ENCODE data around the gene MRPL34. TPM values are rescaled to one million over a fixed set of nuclear protein-coding genes. Genes with fewer than 3 reads are reported as not detected.

The MRPL34 gene
- total and polyA plus RNA-seq, 9 of the 15 experiments (the other 6 are each of a cell fraction or from before 2014, with no cell fraction given): 11.5 to 256 (median 72.5) TPM

DNA sequence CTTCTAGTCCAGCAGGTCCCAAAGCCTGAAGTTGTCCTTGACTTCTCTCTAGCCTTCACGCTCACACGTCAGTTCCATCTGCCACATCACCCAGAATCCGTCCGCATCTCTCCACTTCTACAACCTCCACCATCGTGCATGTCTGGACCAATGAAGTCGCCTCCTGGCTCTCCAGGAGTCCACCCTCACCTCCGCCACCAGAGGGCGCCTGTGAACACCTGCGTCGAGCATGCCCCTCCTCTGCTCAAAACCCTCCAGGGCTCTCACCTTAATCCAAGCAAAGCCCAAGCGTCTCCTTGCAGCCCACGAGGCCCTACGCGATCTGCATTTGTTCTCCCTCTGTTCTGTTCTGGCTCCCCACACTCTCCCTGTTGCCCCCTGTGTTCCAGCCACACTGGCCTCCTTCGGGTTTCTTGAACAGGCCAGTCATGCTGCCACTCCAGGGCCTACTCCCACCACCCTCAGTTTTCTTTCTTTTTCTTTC, 44.8 kb upstream of the MRPL34 start (continued):
- TF ChIP-seq GTF2F1 (IDR thresholded peaks at IDR 0.05; ENCODE audit: low read depth, low read length) (peak; percentile 64; the same call in 1 of the 2 replicates), ZNF318 (IDR thresholded peaks at IDR 0.05; ENCODE audit: borderline replicate concordance in 1 of 2, low read depth in 1 of 2) (no peak), ZKSCAN1 (IDR thresholded peaks at IDR 0.05; ENCODE audit: low read depth, low read length) (no peak), ZNF165 (CRISPR knock-in tag; IDR thresholded peaks at IDR 0.05; ENCODE audit: borderline replicate concordance) (no peak), HEY1 (CRISPR knock-in tag; IDR thresholded peaks at IDR 0.05; ENCODE audit: borderline replicate concordance) (no peak), MAFG (tag; conservative IDR thresholded peaks at IDR 0.05) (no peak), DNMT1 (IDR thresholded peaks at IDR 0.05) (no peak), ZNF282 (CRISPR knock-in tag; IDR thresholded peaks at IDR 0.05) (no peak)
- TF ChIP-seq, protein P1, sequence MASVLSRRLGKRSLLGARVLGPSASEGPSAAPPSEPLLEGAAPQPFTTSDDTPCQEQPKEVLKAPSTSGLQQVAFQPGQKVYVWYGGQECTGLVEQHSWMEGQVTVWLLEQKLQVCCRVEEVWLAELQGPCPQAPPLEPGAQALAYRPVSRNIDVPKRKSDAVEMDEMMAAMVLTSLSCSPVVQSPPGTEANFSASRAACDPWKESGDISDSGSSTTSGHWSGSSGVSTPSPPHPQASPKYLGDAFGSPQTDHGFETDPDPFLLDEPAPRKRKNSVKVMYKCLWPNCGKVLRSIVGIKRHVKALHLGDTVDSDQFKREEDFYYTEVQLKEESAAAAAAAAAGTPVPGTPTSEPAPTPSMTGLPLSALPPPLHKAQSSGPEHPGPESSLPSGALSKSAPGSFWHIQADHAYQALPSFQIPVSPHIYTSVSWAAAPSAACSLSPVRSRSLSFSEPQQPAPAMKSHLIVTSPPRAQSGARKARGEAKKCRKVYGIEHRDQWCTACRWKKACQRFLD (CRISPR knock-in tag; IDR thresholded peaks at IDR 0.05): no peak
- TF ChIP-seq, protein P2, sequence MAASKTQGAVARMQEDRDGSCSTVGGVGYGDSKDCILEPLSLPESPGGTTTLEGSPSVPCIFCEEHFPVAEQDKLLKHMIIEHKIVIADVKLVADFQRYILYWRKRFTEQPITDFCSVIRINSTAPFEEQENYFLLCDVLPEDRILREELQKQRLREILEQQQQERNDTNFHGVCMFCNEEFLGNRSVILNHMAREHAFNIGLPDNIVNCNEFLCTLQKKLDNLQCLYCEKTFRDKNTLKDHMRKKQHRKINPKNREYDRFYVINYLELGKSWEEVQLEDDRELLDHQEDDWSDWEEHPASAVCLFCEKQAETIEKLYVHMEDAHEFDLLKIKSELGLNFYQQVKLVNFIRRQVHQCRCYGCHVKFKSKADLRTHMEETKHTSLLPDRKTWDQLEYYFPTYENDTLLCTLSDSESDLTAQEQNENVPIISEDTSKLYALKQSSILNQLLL (CRISPR knock-in tag; IDR thresholded peaks at IDR 0.05; ENCODE audit: borderline replicate concordance): no peak
- TF ChIP-seq, protein P3, sequence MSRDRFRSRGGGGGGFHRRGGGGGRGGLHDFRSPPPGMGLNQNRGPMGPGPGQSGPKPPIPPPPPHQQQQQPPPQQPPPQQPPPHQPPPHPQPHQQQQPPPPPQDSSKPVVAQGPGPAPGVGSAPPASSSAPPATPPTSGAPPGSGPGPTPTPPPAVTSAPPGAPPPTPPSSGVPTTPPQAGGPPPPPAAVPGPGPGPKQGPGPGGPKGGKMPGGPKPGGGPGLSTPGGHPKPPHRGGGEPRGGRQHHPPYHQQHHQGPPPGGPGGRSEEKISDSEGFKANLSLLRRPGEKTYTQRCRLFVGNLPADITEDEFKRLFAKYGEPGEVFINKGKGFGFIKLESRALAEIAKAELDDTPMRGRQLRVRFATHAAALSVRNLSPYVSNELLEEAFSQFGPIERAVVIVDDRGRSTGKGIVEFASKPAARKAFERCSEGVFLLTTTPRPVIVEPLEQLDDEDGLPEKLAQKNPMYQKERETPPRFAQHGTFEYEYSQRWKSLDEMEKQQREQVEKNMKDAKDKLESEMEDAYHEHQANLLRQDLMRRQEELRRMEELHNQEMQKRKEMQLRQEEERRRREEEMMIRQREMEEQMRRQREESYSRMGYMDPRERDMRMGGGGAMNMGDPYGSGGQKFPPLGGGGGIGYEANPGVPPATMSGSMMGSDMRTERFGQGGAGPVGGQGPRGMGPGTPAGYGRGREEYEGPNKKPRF (IDR thresholded peaks at IDR 0.05; ENCODE audit: low read depth, low read length): no peak
- TF ChIP-seq, protein P4, sequence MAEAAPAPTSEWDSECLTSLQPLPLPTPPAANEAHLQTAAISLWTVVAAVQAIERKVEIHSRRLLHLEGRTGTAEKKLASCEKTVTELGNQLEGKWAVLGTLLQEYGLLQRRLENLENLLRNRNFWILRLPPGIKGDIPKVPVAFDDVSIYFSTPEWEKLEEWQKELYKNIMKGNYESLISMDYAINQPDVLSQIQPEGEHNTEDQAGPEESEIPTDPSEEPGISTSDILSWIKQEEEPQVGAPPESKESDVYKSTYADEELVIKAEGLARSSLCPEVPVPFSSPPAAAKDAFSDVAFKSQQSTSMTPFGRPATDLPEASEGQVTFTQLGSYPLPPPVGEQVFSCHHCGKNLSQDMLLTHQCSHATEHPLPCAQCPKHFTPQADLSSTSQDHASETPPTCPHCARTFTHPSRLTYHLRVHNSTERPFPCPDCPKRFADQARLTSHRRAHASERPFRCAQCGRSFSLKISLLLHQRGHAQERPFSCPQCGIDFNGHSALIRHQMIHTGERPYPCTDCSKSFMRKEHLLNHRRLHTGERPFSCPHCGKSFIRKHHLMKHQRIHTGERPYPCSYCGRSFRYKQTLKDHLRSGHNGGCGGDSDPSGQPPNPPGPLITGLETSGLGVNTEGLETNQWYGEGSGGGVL (CRISPR knock-in tag; IDR thresholded peaks at IDR 0.05): no peak

All from K562 (cell line).